Activated naive CD4-positive, alpha-beta T cell treated with anti-CD3 and anti-CD28 coated beads, Interleukin-2, amount 50 U/mL, for 16 hours (primary cell): ENCODE measurements around the gene OTOP2.
A peak's percentile ranks its signal among the peaks of the same experiment; 100 is the strongest.

Experiments
- DNase-seq: peaks from one replicate; pipeline ENCODE4 v3.0.0-alpha.2; 2020

Gene OTOP2

GRCh38 chr17:74924250-74924948, at the start of gene OTOP2:
Gene OTOP2, plus strand, starts transcription at chr17:74924273. Its CDS starts 360 bp downstream, at chr17:74924633.
- DNase-seq = peak; percentile 27

- DNase-seq = no peak
Observed at GRCh38 chr17:74874615-74875037, 49.4 kb upstream of the OTOP2 start.

- no peak for DNase-seq
Observed at GRCh38 chr17:74875155-74875976, 48.7 kb upstream of the OTOP2 start.

- DNase-seq = no peak
Observed at GRCh38 chr17:74875977-74876593, 48.0 kb upstream of the OTOP2 start.

- no peak for DNase-seq
Observed at GRCh38 chr17:74877592-74878548, 46.2 kb upstream of the OTOP2 start.

GRCh38 chr17:74878658-74879057, 45.4 kb upstream of the OTOP2 start:
- no peak for DNase-seq

- DNase-seq = no peak
Observed at GRCh38 chr17:74879308-74879707, 44.8 kb upstream of the OTOP2 start.

- no peak for DNase-seq
Observed at GRCh38 chr17:74881073-74881472, 43.0 kb upstream of the OTOP2 start.

- no peak for DNase-seq
Observed at GRCh38 chr17:74882517-74883240, 41.4 kb upstream of the OTOP2 start.

- DNase-seq = no peak
Observed at GRCh38 chr17:74883241-74883745, 40.8 kb upstream of the OTOP2 start.

- no peak for DNase-seq
Observed at GRCh38 chr17:74888469-74888868, 35.6 kb upstream of the OTOP2 start.

GRCh38 chr17:74890554-74890953, 33.5 kb upstream of the OTOP2 start:
- no peak for DNase-seq

GRCh38 chr17:74892013-74892841, 31.8 kb upstream of the OTOP2 start:
- DNase-seq = no peak

- DNase-seq = peak; percentile 19
Observed at GRCh38 chr17:74892974-74893911, 30.8 kb upstream of the OTOP2 start, which contains the start of gene FADS6. Gene FADS6, minus strand, starts transcription at chr17:74893633. Its CDS starts 38 bp downstream, at chr17:74893595.

GRCh38 chr17:74893936-74894671, 30.0 kb upstream of the OTOP2 start:
- DNase-seq = no peak

- no peak for DNase-seq
Observed at GRCh38 chr17:74898376-74898946, 25.6 kb upstream of the OTOP2 start.

- no peak for DNase-seq
Observed at GRCh38 chr17:74900208-74900607, 23.9 kb upstream of the OTOP2 start.
